OCI-LY1 (cell line): ENCODE measurements around the gene CLSTN3.

Experiments used
- CTCF ChIP-seq: fragments of 200-600 bp; sonication (generic), shearing (Covaris generic); IDR thresholded peaks from 2 replicates; pipeline ENCODE4 v1.5.1; 2017; ENCODE audit warnings: mild to moderate bottlenecking, antibody characterized with exemption, low read length, moderate library complexity, mixed read lengths
- EZH2 ChIP-seq: fragments of 200-600 bp; sonication (generic), shearing (Covaris generic); IDR thresholded peaks from 2 replicates; pipeline ENCODE4 v1.8.0; 2017; ENCODE audit warnings: borderline replicate concordance, mixed run types, mild to moderate bottlenecking, antibody characterized with exemption, low read length, moderate library complexity, mixed read lengths

- TF ChIP-seq CTCF (no peak), EZH2 (no peak)
Measured at GRCh38 chr12:7109572-7109920, 20.6 kb upstream of the CLSTN3 start.
